HG03575 (cell line): ENCODE data around the gene DHRS2.

Experiments
- ATAC-seq: cut with Tn5 transposase; IDR thresholded peaks from one replicate; pipeline ENCODE4 v1.9.1; 2021; ENCODE audit not compliant: unreplicated experiment, insufficient number of reproducible peaks, low FRiP score; ENCODE audit errors: extremely low read depth

Gene DHRS2

GRCh38 chr14:23610090-23610814 lies 25.9 kb upstream of the DHRS2 start:
- no peak for ATAC-seq

GRCh38 chr14:23610815-23611289 lies 25.3 kb upstream of the DHRS2 start:
- no peak for ATAC-seq

- ATAC-seq = no peak
Measured at GRCh38 chr14:23612354-23612732, 23.8 kb upstream of the DHRS2 start.

GRCh38 chr14:23612802-23613201 lies 23.4 kb upstream of the DHRS2 start:
- ATAC-seq = no peak

GRCh38 chr14:23613242-23614070 lies 22.7 kb upstream of the DHRS2 start:
- no peak for ATAC-seq

GRCh38 chr14:23614395-23614828 lies 21.8 kb upstream of the DHRS2 start:
- ATAC-seq = no peak

GRCh38 chr14:23615856-23616255 lies 20.3 kb upstream of the DHRS2 start:
- ATAC-seq = no peak

GRCh38 chr14:23617539-23617938 lies 18.6 kb upstream of the DHRS2 start:
- ATAC-seq = no peak

GRCh38 chr14:23618415-23618988 lies 17.7 kb upstream of the DHRS2 start:
- no peak for ATAC-seq

GRCh38 chr14:23620177-23620702 lies 15.9 kb upstream of the DHRS2 start:
- no peak for ATAC-seq

GRCh38 chr14:23621204-23621931 lies 14.8 kb upstream of the DHRS2 start:
- ATAC-seq = no peak

- no peak for ATAC-seq
Measured at GRCh38 chr14:23621932-23622730, 14.0 kb upstream of the DHRS2 start.

GRCh38 chr14:23622990-23623389 lies 13.2 kb upstream of the DHRS2 start:
- ATAC-seq = no peak

- ATAC-seq = no peak
Measured at GRCh38 chr14:23623962-23624361, 12.2 kb upstream of the DHRS2 start.

- ATAC-seq = no peak
Measured at GRCh38 chr14:23624830-23625404, 11.2 kb upstream of the DHRS2 start.

- no peak for ATAC-seq
Measured at GRCh38 chr14:23626946-23627345, 9.2 kb upstream of the DHRS2 start.

GRCh38 chr14:23627961-23628360 lies 8.2 kb upstream of the DHRS2 start:
- no peak for ATAC-seq

- ATAC-seq = no peak
Measured at GRCh38 chr14:23629204-23629603, 7.0 kb upstream of the DHRS2 start.
